NB4 (cell line): ENCODE data around the gene ZBTB46.

Source experiments
- DNase-seq: peaks from one replicate; pipeline ENCODE4 v3.0.0; 2010; ENCODE audit warnings: low read depth
- H3K4me3 ChIP-seq: one replicate; pipeline ENCODE4 v1.5.1; 2011; ENCODE audit warnings: mild to moderate bottlenecking, low read depth, low read length, moderate library complexity
- MYC ChIP-seq: IDR thresholded peaks from 2 replicates; pipeline ENCODE4 v1.6.1; 2011; ENCODE audit warnings: low read depth, low read length
- POLR2A ChIP-seq: IDR thresholded peaks from 2 replicates; pipeline ENCODE4 v1.6.1; 2011; ENCODE audit warnings: mild to moderate bottlenecking; ENCODE audit not compliant: insufficient read length; ENCODE audit errors: extremely low read depth
- TF ChIP-seq, protein P1 (sequence below): IDR thresholded peaks from one replicate; pipeline ENCODE4 v1.5.1; 2012; ENCODE audit warnings: low read depth, low read length
- TF ChIP-seq, protein P2 (sequence below): IDR thresholded peaks from 2 replicates; pipeline ENCODE4 v1.6.1; 2011; ENCODE audit warnings: low read depth, low read length

ZBTB46 gene

DNA sequence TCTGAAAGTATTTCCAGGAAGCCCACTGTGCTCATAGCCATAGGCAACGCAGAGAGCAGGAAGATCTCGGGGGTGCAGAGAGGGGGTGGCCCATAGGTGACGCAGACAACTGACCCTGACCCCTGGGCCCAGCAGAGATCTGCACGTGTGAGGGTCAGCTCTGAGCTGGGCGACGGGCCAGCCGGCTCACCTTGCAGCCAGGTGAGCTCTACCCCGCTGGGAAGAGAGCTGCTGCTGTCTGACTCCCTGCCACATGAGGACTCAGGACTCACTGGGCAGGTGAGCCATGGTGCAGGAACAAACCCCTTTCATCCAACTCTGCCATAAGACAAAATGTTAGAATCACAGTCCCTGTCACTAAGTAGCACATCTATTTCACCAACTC is 19.6 kb downstream of the ZBTB46 start:
- TF ChIP-seq, protein P1, sequence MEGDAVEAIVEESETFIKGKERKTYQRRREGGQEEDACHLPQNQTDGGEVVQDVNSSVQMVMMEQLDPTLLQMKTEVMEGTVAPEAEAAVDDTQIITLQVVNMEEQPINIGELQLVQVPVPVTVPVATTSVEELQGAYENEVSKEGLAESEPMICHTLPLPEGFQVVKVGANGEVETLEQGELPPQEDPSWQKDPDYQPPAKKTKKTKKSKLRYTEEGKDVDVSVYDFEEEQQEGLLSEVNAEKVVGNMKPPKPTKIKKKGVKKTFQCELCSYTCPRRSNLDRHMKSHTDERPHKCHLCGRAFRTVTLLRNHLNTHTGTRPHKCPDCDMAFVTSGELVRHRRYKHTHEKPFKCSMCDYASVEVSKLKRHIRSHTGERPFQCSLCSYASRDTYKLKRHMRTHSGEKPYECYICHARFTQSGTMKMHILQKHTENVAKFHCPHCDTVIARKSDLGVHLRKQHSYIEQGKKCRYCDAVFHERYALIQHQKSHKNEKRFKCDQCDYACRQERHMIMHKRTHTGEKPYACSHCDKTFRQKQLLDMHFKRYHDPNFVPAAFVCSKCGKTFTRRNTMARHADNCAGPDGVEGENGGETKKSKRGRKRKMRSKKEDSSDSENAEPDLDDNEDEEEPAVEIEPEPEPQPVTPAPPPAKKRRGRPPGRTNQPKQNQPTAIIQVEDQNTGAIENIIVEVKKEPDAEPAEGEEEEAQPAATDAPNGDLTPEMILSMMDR, result no peak
- TF ChIP-seq MYC, result no peak
- TF ChIP-seq POLR2A, result no peak
- TF ChIP-seq, protein P2, sequence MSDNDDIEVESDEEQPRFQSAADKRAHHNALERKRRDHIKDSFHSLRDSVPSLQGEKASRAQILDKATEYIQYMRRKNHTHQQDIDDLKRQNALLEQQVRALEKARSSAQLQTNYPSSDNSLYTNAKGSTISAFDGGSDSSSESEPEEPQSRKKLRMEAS, result no peak
- H3K4me3 ChIP-seq, result no peak overlapping the region
- no peak for DNase-seq

DNA sequence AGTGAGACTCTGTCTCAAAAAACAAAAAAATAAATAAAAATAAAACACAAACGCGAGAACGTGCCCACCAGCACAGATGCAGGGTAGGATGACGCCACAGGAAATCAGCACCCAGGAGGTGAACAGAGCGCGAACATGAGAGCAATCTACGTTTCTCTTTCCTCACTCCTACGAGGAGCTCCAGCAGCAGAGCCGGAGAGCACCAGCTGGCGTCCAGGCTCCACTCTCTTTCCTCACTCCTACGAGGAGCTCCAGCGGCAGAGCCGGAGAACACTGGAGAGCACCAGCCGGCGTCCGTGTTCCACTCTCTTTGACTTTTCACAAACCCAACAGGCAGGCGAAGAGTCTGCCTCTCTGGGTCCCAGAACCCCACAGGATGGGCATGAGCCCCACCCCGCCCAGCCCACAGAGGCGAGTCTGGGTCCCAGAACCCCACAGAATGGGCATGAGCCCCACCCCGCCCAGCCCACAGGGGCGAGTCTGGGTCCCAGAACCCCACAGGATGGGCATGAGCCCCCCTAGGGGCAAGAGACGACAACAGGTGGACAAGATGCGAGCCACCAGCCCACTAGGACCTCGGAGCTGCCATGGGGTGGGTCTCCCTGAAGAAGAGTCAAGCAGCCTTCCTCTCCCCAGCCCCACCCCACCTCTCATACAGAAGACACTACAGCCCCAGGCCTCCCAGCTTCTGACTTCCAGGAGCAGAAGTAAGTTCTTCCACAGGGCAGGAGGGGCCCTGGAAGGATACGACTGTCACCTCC is 20.2 kb downstream of the ZBTB46 start:
- H3K4me3 ChIP-seq, result no peak overlapping the region
- no peak for TF ChIP-seq POLR2A
- TF ChIP-seq, protein P2, result no peak
- TF ChIP-seq, protein P1, result no peak
- TF ChIP-seq MYC, result no peak
- no peak for DNase-seq

DNA sequence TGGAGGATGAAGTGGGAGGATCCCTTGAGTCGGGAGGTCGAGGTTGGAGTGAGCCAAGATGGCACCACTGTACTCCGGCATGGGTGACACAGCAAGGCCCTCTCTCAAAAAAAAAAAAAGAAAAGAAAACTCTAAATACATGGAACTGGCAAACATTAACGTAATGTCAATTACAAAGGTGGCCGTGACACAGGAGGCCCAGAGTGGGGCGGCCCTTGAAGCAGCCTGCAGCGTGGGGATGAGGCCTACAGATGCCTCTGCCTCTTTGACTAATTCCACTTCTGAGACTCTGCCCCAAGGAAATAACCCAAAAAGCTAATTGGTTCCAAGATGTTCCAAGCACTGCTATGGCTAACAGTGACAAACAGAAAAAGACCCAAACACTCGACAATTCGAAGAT is 21.2 kb downstream of the ZBTB46 start:
- no peak for DNase-seq
- H3K4me3 ChIP-seq, result no peak overlapping the region
- TF ChIP-seq, protein P1, result no peak
- TF ChIP-seq, protein P2, result no peak
- TF ChIP-seq MYC (no peak), POLR2A (no peak)

DNA sequence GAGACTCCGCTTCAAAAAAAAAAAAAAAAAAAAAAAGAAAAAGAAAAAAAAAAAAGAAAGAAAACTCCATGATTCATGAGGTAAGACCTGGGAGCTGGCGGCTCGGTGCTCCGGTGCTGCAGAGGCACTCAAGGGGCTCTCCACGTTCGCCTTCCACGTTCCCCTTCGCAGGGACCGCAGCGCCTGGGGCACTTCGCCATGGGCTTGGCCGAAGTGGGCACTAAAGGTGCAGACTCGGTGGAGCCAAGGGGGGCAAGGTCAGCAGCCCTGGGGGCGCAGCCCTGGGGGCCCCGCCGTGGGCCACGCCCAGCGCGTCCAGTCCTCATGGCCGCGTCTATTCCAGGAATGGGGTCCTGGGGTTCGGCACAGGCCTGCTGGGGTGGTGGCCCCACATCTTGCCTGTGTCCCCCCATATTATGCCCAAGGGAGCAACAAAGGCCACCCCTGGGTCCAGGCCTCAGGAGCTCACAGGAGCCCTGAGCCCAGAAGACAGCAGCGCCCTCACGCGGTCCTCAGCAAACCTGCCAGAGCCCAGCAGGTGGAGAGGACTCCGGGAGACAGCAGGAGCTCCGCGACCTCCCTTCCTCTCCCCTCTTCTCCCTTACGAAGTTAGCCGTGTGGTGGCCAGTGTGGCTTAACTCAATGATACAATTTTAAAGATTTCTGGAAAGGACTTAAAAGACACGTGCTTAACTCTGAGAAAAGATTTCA is 21.9 kb downstream of the ZBTB46 start:
- H3K4me3 ChIP-seq, result no peak overlapping the region
- DNase-seq, result no peak
- TF ChIP-seq, protein P2, result no peak
- TF ChIP-seq MYC, result no peak
- TF ChIP-seq POLR2A, result no peak
- TF ChIP-seq, protein P1, result no peak

DNA sequence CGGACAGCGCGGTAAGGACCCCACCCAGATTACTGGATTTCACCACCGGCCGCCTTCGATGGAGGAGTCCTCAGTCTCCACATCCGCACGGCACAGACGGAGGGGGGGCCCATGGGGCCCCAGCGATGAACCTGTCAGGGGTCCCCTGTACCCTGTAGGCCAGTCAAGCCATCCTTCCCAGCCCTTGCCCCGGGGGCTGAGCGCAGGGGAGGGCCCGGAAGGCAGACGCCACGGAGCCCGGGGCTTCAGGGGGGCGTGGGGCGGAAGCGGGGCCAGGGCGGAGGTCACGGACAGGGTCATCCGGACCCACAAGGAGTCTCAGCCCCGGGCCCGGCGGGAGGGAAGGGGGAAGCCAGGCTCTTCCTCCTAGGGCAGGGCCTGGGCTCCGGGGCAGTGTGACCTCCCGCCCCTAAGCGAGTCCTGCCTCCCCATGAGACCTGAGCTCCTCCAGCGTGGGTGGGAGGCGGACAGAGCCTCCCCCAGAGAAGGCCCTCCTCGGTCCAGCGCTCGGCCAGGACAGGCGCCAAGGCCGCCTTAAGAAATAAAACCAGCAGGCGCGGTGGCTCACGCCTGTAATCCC is 22.8 kb downstream of the ZBTB46 start:
- TF ChIP-seq, protein P2, result no peak
- TF ChIP-seq MYC, result no peak
- TF ChIP-seq POLR2A, result no peak
- TF ChIP-seq, protein P1, result no peak
- H3K4me3 ChIP-seq, result no peak overlapping the region
- DNase-seq, result no peak
